Measurements from ENCODE around the gene ADGRA3.

DNA sequence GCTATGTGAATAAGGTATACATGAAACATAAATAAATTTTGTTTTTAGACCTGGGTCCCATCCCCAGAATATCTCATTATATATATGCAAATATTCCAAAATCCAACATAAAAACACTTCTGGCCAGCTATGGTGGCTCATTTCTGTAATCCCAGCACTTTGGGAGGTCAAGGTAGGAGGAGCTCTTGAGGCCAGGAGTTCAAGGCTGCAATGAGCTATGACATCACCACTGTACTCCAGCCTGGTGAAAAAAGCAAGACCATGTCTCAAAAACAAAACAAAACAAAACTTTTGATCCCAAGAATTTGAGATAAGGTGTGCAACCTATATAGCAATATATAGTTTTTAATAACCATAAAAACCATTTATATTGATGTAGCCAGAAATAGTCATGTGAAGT, 5.4 kb upstream of the ADGRA3 start:
- TF ChIP-seq, protein P1, sequence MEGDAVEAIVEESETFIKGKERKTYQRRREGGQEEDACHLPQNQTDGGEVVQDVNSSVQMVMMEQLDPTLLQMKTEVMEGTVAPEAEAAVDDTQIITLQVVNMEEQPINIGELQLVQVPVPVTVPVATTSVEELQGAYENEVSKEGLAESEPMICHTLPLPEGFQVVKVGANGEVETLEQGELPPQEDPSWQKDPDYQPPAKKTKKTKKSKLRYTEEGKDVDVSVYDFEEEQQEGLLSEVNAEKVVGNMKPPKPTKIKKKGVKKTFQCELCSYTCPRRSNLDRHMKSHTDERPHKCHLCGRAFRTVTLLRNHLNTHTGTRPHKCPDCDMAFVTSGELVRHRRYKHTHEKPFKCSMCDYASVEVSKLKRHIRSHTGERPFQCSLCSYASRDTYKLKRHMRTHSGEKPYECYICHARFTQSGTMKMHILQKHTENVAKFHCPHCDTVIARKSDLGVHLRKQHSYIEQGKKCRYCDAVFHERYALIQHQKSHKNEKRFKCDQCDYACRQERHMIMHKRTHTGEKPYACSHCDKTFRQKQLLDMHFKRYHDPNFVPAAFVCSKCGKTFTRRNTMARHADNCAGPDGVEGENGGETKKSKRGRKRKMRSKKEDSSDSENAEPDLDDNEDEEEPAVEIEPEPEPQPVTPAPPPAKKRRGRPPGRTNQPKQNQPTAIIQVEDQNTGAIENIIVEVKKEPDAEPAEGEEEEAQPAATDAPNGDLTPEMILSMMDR (conservative IDR thresholded peaks at IDR 0.05; ENCODE audit: low read depth, low read length): no peak
- TF ChIP-seq EZH2phosphoT487 (IDR thresholded peaks at IDR 0.05; ENCODE audit: borderline replicate concordance, low read length): no peak
- TF ChIP-seq EZH2 (IDR thresholded peaks at IDR 0.05; ENCODE audit: low read length, unreplicated experiment): no peak
